Mammary epithelial cell (primary cell): ENCODE measurements around the gene EOLA1.

Experiments
- EZH2 ChIP-seq: IDR thresholded peaks from 2 replicates; pipeline ENCODE4 v1.6.1; 2012; ENCODE audit warnings: low read length, inconsistent platforms, borderline replicate concordance
- TF ChIP-seq, protein P1 (sequence below), 2 donors: IDR thresholded peaks in 1 of 2; conservative IDR thresholded peaks in 1 of 2; 2 replicates each; pipeline ENCODE4 v1.5.1; 2011 to 2012; ENCODE audit warnings: inconsistent platforms in 2 of 2, low read length in 2 of 2, mild to moderate bottlenecking in 2 of 2, control low read depth in 1 of 2, low read depth in 1 of 2; ENCODE audit not compliant: insufficient read depth in 1 of 2; ENCODE audit errors: extremely low read depth in 1 of 2

GRCh38 chrX:149522916-149523315 is 17.9 kb upstream of the EOLA1 start:
- TF ChIP-seq, protein P1, sequence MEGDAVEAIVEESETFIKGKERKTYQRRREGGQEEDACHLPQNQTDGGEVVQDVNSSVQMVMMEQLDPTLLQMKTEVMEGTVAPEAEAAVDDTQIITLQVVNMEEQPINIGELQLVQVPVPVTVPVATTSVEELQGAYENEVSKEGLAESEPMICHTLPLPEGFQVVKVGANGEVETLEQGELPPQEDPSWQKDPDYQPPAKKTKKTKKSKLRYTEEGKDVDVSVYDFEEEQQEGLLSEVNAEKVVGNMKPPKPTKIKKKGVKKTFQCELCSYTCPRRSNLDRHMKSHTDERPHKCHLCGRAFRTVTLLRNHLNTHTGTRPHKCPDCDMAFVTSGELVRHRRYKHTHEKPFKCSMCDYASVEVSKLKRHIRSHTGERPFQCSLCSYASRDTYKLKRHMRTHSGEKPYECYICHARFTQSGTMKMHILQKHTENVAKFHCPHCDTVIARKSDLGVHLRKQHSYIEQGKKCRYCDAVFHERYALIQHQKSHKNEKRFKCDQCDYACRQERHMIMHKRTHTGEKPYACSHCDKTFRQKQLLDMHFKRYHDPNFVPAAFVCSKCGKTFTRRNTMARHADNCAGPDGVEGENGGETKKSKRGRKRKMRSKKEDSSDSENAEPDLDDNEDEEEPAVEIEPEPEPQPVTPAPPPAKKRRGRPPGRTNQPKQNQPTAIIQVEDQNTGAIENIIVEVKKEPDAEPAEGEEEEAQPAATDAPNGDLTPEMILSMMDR (conservative IDR thresholded peaks at IDR 0.05 in 1 of 2, IDR thresholded peaks at IDR 0.05 in 1 of 2; ENCODE audit: extremely low read depth in 1 of 2, insufficient read depth in 1 of 2, low read depth in 1 of 2, low read length in 2 of 2): no peak
- no peak for TF ChIP-seq EZH2
